HEK293 (cell line): ENCODE measurements around the gene HS3ST4.

ENCODE experiments used
- CTCF ChIA-PET: fragments of 350-600 bp; formaldehyde crosslinking; extraction: SDS; loops from one replicate; lab custom pipeline; 2021; ENCODE audit warnings: antibody characterized with exemption; lab: Yijun Ruan, JAX
- POLR2A ChIA-PET: fragments of 300-600 bp; formaldehyde crosslinking; extraction: SDS; loops from one replicate; lab custom pipeline; 2020; ENCODE audit warnings: antibody characterized with exemption, inconsistent platforms; lab: Yijun Ruan, JAX
- H3K27ac ChIP-seq: fragments of 200-500 bp; sonication (Bioruptor generic); 2 replicates; pipeline ENCODE4 v1.5.1; 2014; ENCODE audit warnings: low read depth, low read length, control low read depth, inconsistent platforms; ENCODE audit errors: extremely low read depth
- H3K36me3 ChIP-seq, 2 experiments: fragments of 200-500 bp in 1 of 2; sonication (Bioruptor generic) in 1 of 2; 1 replicate in 1 of 2; 2 replicates in 1 of 2; pipeline ENCODE4 v1.5.1; 2014 to 2017; ENCODE audit warnings: inconsistent platforms in 2 of 2, low read length in 2 of 2; ENCODE audit not compliant: control insufficient read depth in 2 of 2, insufficient read depth in 1 of 2
- H3K4me1 ChIP-seq: fragments of 200-500 bp; sonication (Bioruptor generic); 2 replicates; pipeline ENCODE4 v1.5.1; 2014; ENCODE audit warnings: mild to moderate bottlenecking, low read length, inconsistent platforms; ENCODE audit not compliant: control insufficient read depth, insufficient read depth
- H3K4me3 ChIP-seq: 2 replicates; pipeline ENCODE4 v1.5.1; 2011; ENCODE audit warnings: low read depth, mild to moderate bottlenecking, control low read depth, low read length, moderate library complexity
- H3K9me3 ChIP-seq: fragments of 200-500 bp; sonication (Bioruptor generic); 2 replicates; pipeline ENCODE4 v1.5.1; 2014; ENCODE audit warnings: low read depth, low read length, inconsistent platforms; ENCODE audit not compliant: control insufficient read depth, insufficient read depth
- FEZF1 ChIP-seq: fragments of 450-650 bp; formaldehyde crosslinking; IDR thresholded peaks from 2 replicates; pipeline ENCODE4 v1.5.1; 2016; ENCODE audit warnings: missing biosample characterization, missing genetic modification characterization
- GFI1B ChIP-seq: fragments of 450-650 bp; formaldehyde crosslinking; IDR thresholded peaks from 2 replicates; pipeline ENCODE4 v1.5.1; 2016; ENCODE audit warnings: missing biosample characterization, missing genetic modification characterization
- GLI4 ChIP-seq: fragments of 450-650 bp; formaldehyde crosslinking; IDR thresholded peaks from 2 replicates; pipeline ENCODE4 v1.5.1; 2016; ENCODE audit warnings: missing biosample characterization, missing genetic modification characterization
- KLF10 ChIP-seq: fragments of 450-650 bp; IDR thresholded peaks from 2 replicates; pipeline ENCODE4 v1.5.1; 2018; ENCODE audit warnings: missing biosample characterization, mild to moderate bottlenecking, missing genetic modification characterization
- MZF1 ChIP-seq: fragments of 450-650 bp; formaldehyde crosslinking; IDR thresholded peaks from 2 replicates; pipeline ENCODE4 v1.5.1; 2017; ENCODE audit warnings: missing biosample characterization, missing genetic modification characterization, borderline replicate concordance
- SETDB1 ChIP-seq: IDR thresholded peaks from one replicate; pipeline ENCODE4 v1.6.1; 2017; ENCODE audit warnings: mild to moderate bottlenecking, low read length, moderate library complexity, mixed read lengths; ENCODE audit not compliant: insufficient read length
- TCF7L2 ChIP-seq: IDR thresholded peaks from 2 replicates; pipeline ENCODE4 v1.6.1; 2011; ENCODE audit warnings: low read depth, mild to moderate bottlenecking, inconsistent platforms, low read length, moderate library complexity, borderline replicate concordance
- WT1 ChIP-seq: fragments of 450-650 bp; formaldehyde crosslinking; IDR thresholded peaks from 2 replicates; pipeline ENCODE4 v1.5.1; 2016; ENCODE audit warnings: missing biosample characterization, missing genetic modification characterization
- ZFP3 ChIP-seq: fragments of 450-650 bp; formaldehyde crosslinking; IDR thresholded peaks from 2 replicates; pipeline ENCODE4 v1.5.1; 2016; ENCODE audit warnings: low read depth, missing biosample characterization, missing genetic modification characterization
- ZNF146 ChIP-seq: fragments of 450-650 bp; formaldehyde crosslinking; IDR thresholded peaks from 2 replicates; pipeline ENCODE4 v1.5.1; 2016; ENCODE audit warnings: missing biosample characterization, missing genetic modification characterization
- ZNF184 ChIP-seq: fragments of 450-650 bp; IDR thresholded peaks from 2 replicates; pipeline ENCODE4 v1.5.1; 2018; ENCODE audit warnings: missing biosample characterization, mild to moderate bottlenecking, missing genetic modification characterization
- ZNF221 ChIP-seq: fragments of 450-650 bp; formaldehyde crosslinking; IDR thresholded peaks from 2 replicates; pipeline ENCODE4 v1.5.1; 2017; ENCODE audit warnings: missing biosample characterization, missing genetic modification characterization, borderline replicate concordance
- ZNF223 ChIP-seq: fragments of 450-650 bp; formaldehyde crosslinking; IDR thresholded peaks from 2 replicates; pipeline ENCODE4 v1.5.1; 2016; ENCODE audit warnings: missing biosample characterization, missing genetic modification characterization
- ZNF24 ChIP-seq: fragments of 450-650 bp; formaldehyde crosslinking; IDR thresholded peaks from 2 replicates; pipeline ENCODE4 v1.5.1; 2016; ENCODE audit warnings: missing biosample characterization, missing genetic modification characterization
- ZNF335 ChIP-seq: fragments of 450-650 bp; formaldehyde crosslinking; conservative IDR thresholded peaks from 2 replicates; pipeline ENCODE4 v1.5.1; 2016; ENCODE audit warnings: missing biosample characterization, missing genetic modification characterization
- ZNF354C ChIP-seq: fragments of 450-650 bp; formaldehyde crosslinking; IDR thresholded peaks from 2 replicates; pipeline ENCODE4 v1.5.1; 2016; ENCODE audit warnings: missing biosample characterization, missing genetic modification characterization, low read depth, borderline replicate concordance
- ZNF423 ChIP-seq: fragments of 450-650 bp; formaldehyde crosslinking; IDR thresholded peaks from 2 replicates; pipeline ENCODE4 v1.5.1; 2016; ENCODE audit warnings: missing biosample characterization, missing genetic modification characterization
- ZNF426 ChIP-seq: fragments of 450-650 bp; formaldehyde crosslinking; IDR thresholded peaks from 2 replicates; pipeline ENCODE4 v1.5.1; 2017; ENCODE audit warnings: missing biosample characterization, missing genetic modification characterization, mild to moderate bottlenecking, inconsistent platforms, moderate library complexity
- ZNF473 ChIP-seq: fragments of 450-650 bp; formaldehyde crosslinking; IDR thresholded peaks from 2 replicates; pipeline ENCODE4 v1.5.1; 2017; ENCODE audit warnings: missing biosample characterization, missing genetic modification characterization
- ZNF530 ChIP-seq: fragments of 450-650 bp; formaldehyde crosslinking; IDR thresholded peaks from 2 replicates; pipeline ENCODE4 v1.5.1; 2016; ENCODE audit warnings: low read depth, missing biosample characterization, missing genetic modification characterization
- ZNF549 ChIP-seq: fragments of 450-650 bp; IDR thresholded peaks from 2 replicates; pipeline ENCODE4 v1.5.1; 2018; ENCODE audit warnings: missing biosample characterization, missing genetic modification characterization, mild to moderate bottlenecking, inconsistent platforms, moderate library complexity
- ZNF596 ChIP-seq: fragments of 450-650 bp; IDR thresholded peaks from 2 replicates; pipeline ENCODE4 v1.5.0; 2018; ENCODE audit warnings: missing biosample characterization, mild to moderate bottlenecking, missing genetic modification characterization, moderate library complexity
- ZNF610 ChIP-seq: fragments of 450-650 bp; formaldehyde crosslinking; IDR thresholded peaks from 2 replicates; pipeline ENCODE4 v1.5.1; 2016; ENCODE audit warnings: missing biosample characterization, missing genetic modification characterization, borderline replicate concordance
- ZNF660 ChIP-seq: fragments of 450-650 bp; IDR thresholded peaks from 2 replicates; pipeline ENCODE4 v1.5.1; 2018; ENCODE audit warnings: missing biosample characterization, mild to moderate bottlenecking, missing genetic modification characterization
- ZNF670 ChIP-seq: fragments of 450-650 bp; formaldehyde crosslinking; IDR thresholded peaks from 2 replicates; pipeline ENCODE4 v1.5.1; 2016; ENCODE audit warnings: missing biosample characterization, missing genetic modification characterization, low read depth
- ZNF785 ChIP-seq: fragments of 450-650 bp; formaldehyde crosslinking; IDR thresholded peaks from 2 replicates; pipeline ENCODE4 v1.5.1; 2016; ENCODE audit warnings: missing biosample characterization, missing genetic modification characterization
- TF ChIP-seq, protein P1 (sequence below): fragments of 450-650 bp; formaldehyde crosslinking; IDR thresholded peaks from 2 replicates; pipeline ENCODE4 v1.5.1; 2016; ENCODE audit warnings: missing biosample characterization, missing genetic modification characterization
- TF ChIP-seq, protein P2 (sequence below): fragments of 450-650 bp; formaldehyde crosslinking; conservative IDR thresholded peaks from 2 replicates; pipeline ENCODE4 v1.5.1; 2016; ENCODE audit warnings: low read depth, missing biosample characterization, missing genetic modification characterization
- TF ChIP-seq, protein P3 (sequence below): fragments of 450-650 bp; formaldehyde crosslinking; IDR thresholded peaks from 2 replicates; pipeline ENCODE4 v1.5.0; 2017; ENCODE audit warnings: missing biosample characterization, missing genetic modification characterization, borderline replicate concordance
- TF ChIP-seq, protein P4 (sequence below): fragments of 450-650 bp; formaldehyde crosslinking; IDR thresholded peaks from 2 replicates; pipeline ENCODE4 v1.5.1; 2016; ENCODE audit warnings: missing biosample characterization, missing genetic modification characterization

The HS3ST4 gene

DNA sequence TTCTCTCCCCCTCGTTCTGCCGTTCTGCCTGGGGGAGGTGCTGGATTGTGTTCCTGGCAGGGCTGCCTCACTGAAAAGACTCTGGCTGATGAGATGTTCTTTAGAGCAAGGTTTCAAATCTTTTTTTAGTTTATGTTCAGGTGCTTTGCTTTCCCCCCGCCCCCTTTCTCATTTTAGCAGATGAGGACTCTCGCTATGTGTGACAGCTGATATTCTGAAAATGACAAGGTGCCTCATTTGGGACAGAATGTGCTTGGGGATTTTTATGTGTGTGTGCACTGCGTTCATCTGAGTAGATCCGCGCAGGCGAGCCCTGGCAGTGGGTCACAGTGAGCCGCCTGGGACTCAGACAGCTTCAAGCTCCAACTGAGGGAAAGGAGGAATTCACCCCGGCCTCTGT is 205.9 kb downstream of the HS3ST4 start (continued):
- TF ChIP-seq ZNF184 (tag by site-specific recombination): no peak

DNA sequence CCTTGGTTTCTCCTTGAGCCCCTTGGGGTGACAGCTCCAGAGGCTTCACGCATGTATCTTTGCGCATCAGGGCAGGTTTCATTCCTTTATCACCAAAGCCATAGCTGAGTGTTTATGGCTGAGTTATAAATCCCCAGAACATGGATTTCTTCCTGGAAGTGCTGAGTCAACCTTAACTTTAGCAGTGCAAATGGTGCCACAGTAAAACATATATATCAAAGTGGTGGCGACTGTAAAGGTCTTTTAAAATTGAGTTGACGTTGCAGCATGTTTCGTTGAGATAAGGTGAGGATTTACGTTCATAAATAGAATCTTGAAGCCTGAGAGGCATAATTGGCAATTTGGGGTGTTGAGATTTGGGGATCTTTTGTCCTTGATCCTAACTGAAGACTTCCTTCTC is 214.1 kb downstream of the HS3ST4 start:
- no peaks in the 10 kb centered on the region for H3K9me3 ChIP-seq
- ChIA-PET POLR2A (no interaction called here), CTCF (no interaction called here)
- no peaks in the 10 kb centered on the region for H3K36me3 ChIP-seq
- no peak overlapping the region for H3K27ac ChIP-seq
- H3K4me1 ChIP-seq: no peaks in the 10 kb centered on the region
- TF ChIP-seq ZNF530 (tag by site-specific recombination): no peak
- no peak for TF ChIP-seq ZNF426 (tag by site-specific recombination)
- no peak for TF ChIP-seq ZNF221 (tag by site-specific recombination)
- TF ChIP-seq, protein P1, sequence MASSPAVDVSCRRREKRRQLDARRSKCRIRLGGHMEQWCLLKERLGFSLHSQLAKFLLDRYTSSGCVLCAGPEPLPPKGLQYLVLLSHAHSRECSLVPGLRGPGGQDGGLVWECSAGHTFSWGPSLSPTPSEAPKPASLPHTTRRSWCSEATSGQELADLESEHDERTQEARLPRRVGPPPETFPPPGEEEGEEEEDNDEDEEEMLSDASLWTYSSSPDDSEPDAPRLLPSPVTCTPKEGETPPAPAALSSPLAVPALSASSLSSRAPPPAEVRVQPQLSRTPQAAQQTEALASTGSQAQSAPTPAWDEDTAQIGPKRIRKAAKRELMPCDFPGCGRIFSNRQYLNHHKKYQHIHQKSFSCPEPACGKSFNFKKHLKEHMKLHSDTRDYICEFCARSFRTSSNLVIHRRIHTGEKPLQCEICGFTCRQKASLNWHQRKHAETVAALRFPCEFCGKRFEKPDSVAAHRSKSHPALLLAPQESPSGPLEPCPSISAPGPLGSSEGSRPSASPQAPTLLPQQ (tag by site-specific recombination): no peak
- no peak for TF ChIP-seq ZNF785 (tag by site-specific recombination)
- no peak for TF ChIP-seq ZNF596 (tag by site-specific recombination)
- TF ChIP-seq ZNF549 (tag by site-specific recombination): no peak
- TF ChIP-seq, protein P2, sequence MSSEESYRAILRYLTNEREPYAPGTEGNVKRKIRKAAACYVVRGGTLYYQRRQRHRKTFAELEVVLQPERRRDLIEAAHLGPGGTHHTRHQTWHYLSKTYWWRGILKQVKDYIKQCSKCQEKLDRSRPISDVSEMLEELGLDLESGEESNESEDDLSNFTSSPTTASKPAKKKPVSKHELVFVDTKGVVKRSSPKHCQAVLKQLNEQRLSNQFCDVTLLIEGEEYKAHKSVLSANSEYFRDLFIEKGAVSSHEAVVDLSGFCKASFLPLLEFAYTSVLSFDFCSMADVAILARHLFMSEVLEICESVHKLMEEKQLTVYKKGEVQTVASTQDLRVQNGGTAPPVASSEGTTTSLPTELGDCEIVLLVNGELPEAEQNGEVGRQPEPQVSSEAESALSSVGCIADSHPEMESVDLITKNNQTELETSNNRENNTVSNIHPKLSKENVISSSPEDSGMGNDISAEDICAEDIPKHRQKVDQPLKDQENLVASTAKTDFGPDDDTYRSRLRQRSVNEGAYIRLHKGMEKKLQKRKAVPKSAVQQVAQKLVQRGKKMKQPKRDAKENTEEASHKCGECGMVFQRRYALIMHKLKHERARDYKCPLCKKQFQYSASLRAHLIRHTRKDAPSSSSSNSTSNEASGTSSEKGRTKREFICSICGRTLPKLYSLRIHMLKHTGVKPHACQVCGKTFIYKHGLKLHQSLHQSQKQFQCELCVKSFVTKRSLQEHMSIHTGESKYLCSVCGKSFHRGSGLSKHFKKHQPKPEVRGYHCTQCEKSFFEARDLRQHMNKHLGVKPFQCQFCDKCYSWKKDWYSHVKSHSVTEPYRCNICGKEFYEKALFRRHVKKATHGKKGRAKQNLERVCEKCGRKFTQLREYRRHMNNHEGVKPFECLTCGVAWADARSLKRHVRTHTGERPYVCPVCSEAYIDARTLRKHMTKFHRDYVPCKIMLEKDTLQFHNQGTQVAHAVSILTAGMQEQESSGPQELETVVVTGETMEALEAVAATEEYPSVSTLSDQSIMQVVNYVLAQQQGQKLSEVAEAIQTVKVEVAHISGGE: no peak
- TF ChIP-seq ZNF223: no peak
- TF ChIP-seq, protein P3, sequence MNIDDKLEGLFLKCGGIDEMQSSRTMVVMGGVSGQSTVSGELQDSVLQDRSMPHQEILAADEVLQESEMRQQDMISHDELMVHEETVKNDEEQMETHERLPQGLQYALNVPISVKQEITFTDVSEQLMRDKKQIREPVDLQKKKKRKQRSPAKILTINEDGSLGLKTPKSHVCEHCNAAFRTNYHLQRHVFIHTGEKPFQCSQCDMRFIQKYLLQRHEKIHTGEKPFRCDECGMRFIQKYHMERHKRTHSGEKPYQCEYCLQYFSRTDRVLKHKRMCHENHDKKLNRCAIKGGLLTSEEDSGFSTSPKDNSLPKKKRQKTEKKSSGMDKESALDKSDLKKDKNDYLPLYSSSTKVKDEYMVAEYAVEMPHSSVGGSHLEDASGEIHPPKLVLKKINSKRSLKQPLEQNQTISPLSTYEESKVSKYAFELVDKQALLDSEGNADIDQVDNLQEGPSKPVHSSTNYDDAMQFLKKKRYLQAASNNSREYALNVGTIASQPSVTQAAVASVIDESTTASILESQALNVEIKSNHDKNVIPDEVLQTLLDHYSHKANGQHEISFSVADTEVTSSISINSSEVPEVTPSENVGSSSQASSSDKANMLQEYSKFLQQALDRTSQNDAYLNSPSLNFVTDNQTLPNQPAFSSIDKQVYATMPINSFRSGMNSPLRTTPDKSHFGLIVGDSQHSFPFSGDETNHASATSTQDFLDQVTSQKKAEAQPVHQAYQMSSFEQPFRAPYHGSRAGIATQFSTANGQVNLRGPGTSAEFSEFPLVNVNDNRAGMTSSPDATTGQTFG (tag by site-specific recombination): no peak
- TF ChIP-seq MZF1 (tag by site-specific recombination): no peak
- no peak for TF ChIP-seq WT1 (tag by site-specific recombination)
- TF ChIP-seq, protein P4, sequence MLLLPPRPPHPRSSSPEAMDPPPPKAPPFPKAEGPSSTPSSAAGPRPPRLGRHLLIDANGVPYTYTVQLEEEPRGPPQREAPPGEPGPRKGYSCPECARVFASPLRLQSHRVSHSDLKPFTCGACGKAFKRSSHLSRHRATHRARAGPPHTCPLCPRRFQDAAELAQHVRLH: no peak
- TF ChIP-seq, all 188 proteins: peak for 0
- no peak overlapping the region for H3K4me3 ChIP-seq

- CTCF ChIA-PET: no interaction called here
- Histone ChIP-seq H3K4me3 (no peak overlapping the region), H3K27ac (no peak overlapping the region), H3K9me3 (no peaks in the 10 kb centered on the region), H3K36me3 (no peaks in the 10 kb centered on the region), H3K4me1 (no peaks in the 10 kb centered on the region)
- POLR2A ChIA-PET: no interaction called here
- TF ChIP-seq ZNF660 (tag by site-specific recombination): no peak
- TF ChIP-seq ZNF423 (tag by site-specific recombination): no peak
- TF ChIP-seq ZNF473 (tag by site-specific recombination): no peak
- no peak for TF ChIP-seq GLI4 (tag by site-specific recombination)
- no peak for TF ChIP-seq ZNF146 (tag by site-specific recombination)
- no peak for TF ChIP-seq SETDB1
- no peak for TF ChIP-seq ZNF24 (tag by site-specific recombination)
- no peak for TF ChIP-seq ZFP3 (tag by site-specific recombination)
- TF ChIP-seq ZNF610: no peak
- no peak for TF ChIP-seq KLF10 (tag by site-specific recombination)
- TF ChIP-seq GFI1B (tag by site-specific recombination): no peak
- no peak for TF ChIP-seq ZNF670 (tag by site-specific recombination)
- no peak for TF ChIP-seq TCF7L2
- no peak for TF ChIP-seq ZNF335
- no peak for TF ChIP-seq ZNF354C
- no peak for TF ChIP-seq FEZF1 (tag by site-specific recombination)
These were observed 219.2 kb downstream of the HS3ST4 start for GRCh38 chr16:25910971-25911370.
